H1 (cell line): ENCODE measurements around the gene INPP5A. TPM values are rescaled to one million over a fixed set of nuclear protein-coding genes. Genes with fewer than 3 reads are reported as not detected.

ENCODE experiments used
- CTCF ChIA-PET: fragments of 300-600 bp; sonication (Branson Sonifier 250); formaldehyde crosslinking; loops from one replicate; lab custom pipeline; 2021; ENCODE audit not compliant: partially characterized antibody; lab: Charles Lee
- POLR2A ChIA-PET: fragments of 300-600 bp; sonication (Branson Sonifier 250); formaldehyde crosslinking; loops from one replicate; lab custom pipeline; 2021; ENCODE audit warnings: inconsistent platforms; ENCODE audit not compliant: partially characterized antibody; lab: Charles Lee
- DNase-seq, 2 experiments: peaks; one replicate each; pipeline versions ENCODE4 v3.0.0 to v3.0.0-alpha.2; 2010 to 2022; ENCODE audit warnings: low spot score in 2 of 2, low read depth in 1 of 2, mixed read lengths in 1 of 2
- FAIRE-seq: peaks from 2 replicates; lab custom pipeline; 2011; peaks lifted over from hg19 to GRCh38; lab: Jason Lieb, UNC
- H2AFZ ChIP-seq: 2 replicates; pipeline ENCODE4 v1.8.1; 2012; ENCODE audit warnings: low read length, inconsistent platforms
- H2AK5ac ChIP-seq: 2 replicates; pipeline ENCODE4 v1.6.1; 2013; ENCODE audit warnings: low read depth, low read length
- H2BK120ac ChIP-seq: replicated peaks from 2 replicates; pipeline ENCODE3; 2013; ENCODE audit warnings: low read depth, low read length, inconsistent platforms
- H2BK12ac ChIP-seq: 2 replicates; pipeline ENCODE4 v1.6.1; 2013; ENCODE audit warnings: low read depth, low read length
- H2BK15ac ChIP-seq: 2 replicates; pipeline ENCODE4 v1.6.1; 2013; ENCODE audit warnings: low read length
- H2BK20ac ChIP-seq: 2 replicates; pipeline ENCODE4 v1.6.1; 2013; ENCODE audit warnings: low read length
- H2BK5ac ChIP-seq: 2 replicates; pipeline ENCODE4 v1.6.1; 2013; ENCODE audit warnings: low read depth, low read length
- H3K14ac ChIP-seq: 2 replicates; pipeline ENCODE4 v1.6.1; 2013; ENCODE audit warnings: inconsistent platforms; ENCODE audit not compliant: insufficient read length
- H3K18ac ChIP-seq: 2 replicates; pipeline ENCODE4 v1.6.1; 2013; ENCODE audit warnings: low read length; ENCODE audit errors: extremely low read depth
- H3K23ac ChIP-seq: 2 replicates; pipeline ENCODE4 v1.6.1; 2013; ENCODE audit warnings: inconsistent platforms; ENCODE audit not compliant: insufficient read length
- H3K23me2 ChIP-seq: 2 replicates; pipeline ENCODE4 v1.6.1; 2013; ENCODE audit warnings: low read depth, low read length
- H3K27ac ChIP-seq: 2 replicates; pipeline ENCODE4 v1.6.1; 2011; ENCODE audit warnings: low read depth, low read length, inconsistent platforms
- H3K27me3 ChIP-seq, 4 experiments: replicated peaks in 1 of 4; 1 replicate in 1 of 4; 2 replicates in 3 of 4; pipeline versions ENCODE4 v1.6.1 to v1.8.1; 2011 to 2013; ENCODE audit warnings: low read length in 3 of 4, mild to moderate bottlenecking in 3 of 4, inconsistent platforms in 2 of 4, mixed read lengths in 2 of 4, moderate library complexity in 1 of 4; ENCODE audit not compliant: control insufficient read depth in 3 of 4, insufficient read depth in 3 of 4; ENCODE audit errors: extremely low read depth in 1 of 4
- H3K36me3 ChIP-seq, 4 experiments: 2 replicates each; pipeline versions ENCODE4 v1.6.1 to v1.8.1; 2011 to 2013; ENCODE audit warnings: mild to moderate bottlenecking in 4 of 4, low read length in 3 of 4, moderate library complexity in 2 of 4, control low read depth in 1 of 4, inconsistent platforms in 1 of 4; ENCODE audit not compliant: insufficient read depth in 4 of 4, control insufficient read depth in 2 of 4
- H3K4ac ChIP-seq: replicated peaks from 2 replicates; pipeline ENCODE3; 2013; ENCODE audit warnings: low read length, low read depth, mixed read lengths, inconsistent platforms; ENCODE audit not compliant: insufficient read length
- H3K4me1 ChIP-seq, 4 experiments: replicated peaks in 1 of 4; 1 replicate in 1 of 4; 2 replicates in 3 of 4; pipeline versions ENCODE4 v1.6.1 to v1.8.1; 2011 to 2013; ENCODE audit warnings: low read length in 3 of 4, inconsistent platforms in 2 of 4, mixed read lengths in 1 of 4; ENCODE audit not compliant: insufficient read depth in 4 of 4, control insufficient read depth in 3 of 4
- H3K4me2 ChIP-seq, 2 experiments: 2 replicates each; pipeline versions ENCODE4 v1.6.1 to v1.8.1; 2011 to 2013; ENCODE audit warnings: low read depth in 2 of 2, low read length in 2 of 2, control low read depth in 1 of 2, inconsistent platforms in 1 of 2, mild to moderate bottlenecking in 1 of 2; ENCODE audit not compliant: insufficient read depth in 1 of 2
- H3K4me3 ChIP-seq, 4 experiments: fragments of 200-600, 300-600 bp in 1 of 4; sonication (generic), shearing (Covaris generic), sonication (Bioruptor Twin) in 1 of 4; 2 replicates each; pipeline versions ENCODE4 v1.5.1 to v1.8.1; 2011 to 2016; ENCODE audit warnings: low read length in 4 of 4, low read depth in 3 of 4, control low read depth in 2 of 4, inconsistent platforms in 2 of 4, mild to moderate bottlenecking in 2 of 4, mixed read lengths in 1 of 4, moderate library complexity in 1 of 4; ENCODE audit not compliant: insufficient read depth in 2 of 4; ENCODE audit errors: extremely low read depth in 1 of 4
- H3K56ac ChIP-seq: replicated peaks from 2 replicates; pipeline ENCODE3; 2013; ENCODE audit warnings: low read depth, mild to moderate bottlenecking, mixed read lengths, low read length, inconsistent platforms; ENCODE audit not compliant: insufficient read length
- H3K79me1 ChIP-seq: 2 replicates; pipeline ENCODE4 v1.6.1; 2013; ENCODE audit warnings: low read depth, low read length, control low read depth
- H3K79me2 ChIP-seq, 2 experiments: 2 replicates each; pipeline versions ENCODE4 v1.6.1 to v1.8.1; 2012 to 2013; ENCODE audit warnings: low read length in 2 of 2, mild to moderate bottlenecking in 2 of 2, inconsistent platforms in 1 of 2; ENCODE audit not compliant: insufficient read depth in 2 of 2, control insufficient read depth in 1 of 2
- H3K9ac ChIP-seq, 4 experiments: replicated peaks in 1 of 4; 1 replicate in 1 of 4; 2 replicates in 3 of 4; pipeline versions ENCODE4 v1.6.1 to v1.8.1; 2011 to 2013; ENCODE audit warnings: low read depth in 3 of 4, low read length in 3 of 4, control low read depth in 2 of 4, mild to moderate bottlenecking in 2 of 4, moderate library complexity in 2 of 4, inconsistent platforms in 1 of 4; ENCODE audit errors: extremely low read depth in 1 of 4
- H3K9me3 ChIP-seq, 2 experiments: 2 replicates each; pipeline versions ENCODE4 v1.6.1 to v1.8.1; 2012 to 2013; ENCODE audit warnings: mild to moderate bottlenecking in 2 of 2, moderate library complexity in 2 of 2, control low read depth in 1 of 2, inconsistent platforms in 1 of 2, low read depth in 1 of 2, low read length in 1 of 2, mixed read lengths in 1 of 2; ENCODE audit not compliant: insufficient read depth in 2 of 2
- H4K20me1 ChIP-seq, 2 experiments: replicated peaks in 1 of 2; 2 replicates each; pipeline versions ENCODE3 to v1.8.1; 2011 to 2013; ENCODE audit warnings: inconsistent platforms in 2 of 2, low read length in 2 of 2, mild to moderate bottlenecking in 1 of 2; ENCODE audit not compliant: insufficient read depth in 2 of 2, control insufficient read depth in 1 of 2
- H4K5ac ChIP-seq: 2 replicates; pipeline ENCODE4 v1.6.1; 2013; ENCODE audit warnings: low read length, low read depth, mixed read lengths, inconsistent platforms; ENCODE audit not compliant: insufficient read length
- H4K8ac ChIP-seq: 2 replicates; pipeline ENCODE4 v1.8.0; 2013; ENCODE audit warnings: mild to moderate bottlenecking, moderate library complexity, low read length, inconsistent platforms; ENCODE audit not compliant: insufficient read depth; ENCODE audit errors: extremely low read depth
- H4K91ac ChIP-seq: replicated peaks from 2 replicates; pipeline ENCODE3; 2013; ENCODE audit warnings: low read length, mixed read lengths, inconsistent platforms; ENCODE audit not compliant: insufficient read length
- CREB1 ChIP-seq: IDR thresholded peaks from 2 replicates; pipeline ENCODE4 v1.6.1; 2012; ENCODE audit warnings: inconsistent platforms
- JUND ChIP-seq: IDR thresholded peaks from 2 replicates; pipeline ENCODE4 v1.6.1; 2011; ENCODE audit warnings: mild to moderate bottlenecking, improper control_type of control experiment, low read length
- WGBS, 2 experiments: shearing (Covaris generic) in 1 of 2; methylation state at CpG; one replicate each; pipeline versions ENCODE4 v1.1.6 to v1.1.7; 2013 to 2015; ENCODE audit warnings: low lambda C conversion rate in 2 of 2, mixed read lengths in 2 of 2, inconsistent platforms in 1 of 2, low coverage in 1 of 2, missing lambda C conversion rate in 1 of 2; ENCODE audit not compliant: insufficient replicate concordance in 2 of 2, insufficient coverage in 1 of 2, insufficient read length in 1 of 2; ENCODE audit errors: extremely low coverage in 1 of 2, missing lambda C conversion rate in 1 of 2; 5-methylcytosine and 5-hydroxymethylcytosine counted together
- polyA plus RNA-seq, 7 experiments: library from polyadenylated mRNA; depleted of rRNA in 3 of 7; stranded (reverse) in 5 of 7; unstranded in 2 of 7; fragments of >200 nt in 5 of 7; fragments of 200-250 nt in 2 of 7; gene quantifications; 1 replicate in 5 of 7; 2 replicates in 1 of 7; 4 replicates in 1 of 7; pipeline versions ENCODE4 v1.2.1 to v1.2.3, GENCODE V29; 2011 to 2013; ENCODE audit warnings: missing spikeins in 2 of 7, mixed read lengths in 2 of 7
- total RNA-seq: library from RNA; stranded (reverse); fragmentation: NEBNext Ultra II Directional; extraction: Animal tissue kit (Norgen Biotek cat#: 25700); gene quantifications from 2 replicates; pipeline ENCODE4 v1.2.1, GENCODE V29; 2021
- TF ChIP-seq, protein P1 (sequence below): IDR thresholded peaks from 2 replicates; pipeline ENCODE4 v1.6.1; 2012; ENCODE audit warnings: low read length, inconsistent platforms

INPP5A gene
- total and polyA plus RNA-seq, 2 of the 8 experiments (the other 6 are each of a cell fraction or from before 2014, with no cell fraction given) = 19.7 to 27.5 TPM

DNA sequence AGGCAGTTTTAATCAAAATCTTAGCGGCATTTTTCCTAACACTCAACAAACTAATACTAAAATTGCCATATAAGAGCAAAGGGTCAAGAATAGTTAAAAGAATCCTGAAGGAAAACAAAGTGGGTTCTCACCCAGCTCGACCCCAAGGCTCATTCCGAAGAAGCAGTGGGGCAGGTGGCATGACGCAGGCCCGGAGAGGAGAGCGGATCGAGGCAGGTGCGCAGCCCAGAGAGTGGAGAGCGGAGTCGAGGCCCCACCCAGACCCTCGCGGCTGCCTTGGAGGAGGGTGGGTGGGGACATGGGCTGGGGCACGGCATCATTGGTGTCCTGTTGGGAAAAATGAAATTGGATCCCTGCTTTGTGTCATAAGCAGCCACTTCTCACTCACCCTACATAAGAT lies 109.8 kb downstream of the INPP5A start:
- Histone ChIP-seq H4K20me1 (peaks cover 5 to 6% of the 10 kb centered on the region in 2 experiments), H3K14ac (no peak overlapping the region), H2BK20ac (no peak overlapping the region), H4K8ac (no peak overlapping the region), H3K56ac (no peak overlapping the region), H3K79me2 (no peaks in the 10 kb centered on the region), H3K9ac (no peak overlapping the region), H3K9me3 (no peaks in the 10 kb centered on the region), H3K23me2 (no peaks in the 10 kb centered on the region), H3K4me2 (no peak overlapping the region), H3K27me3 (no peaks in the 10 kb centered on the region), H4K91ac (no peak overlapping the region), H3K18ac (no peak overlapping the region), H3K4ac (no peak overlapping the region), H3K23ac (no peak overlapping the region), H2BK5ac (no peak overlapping the region), H2AFZ (no peak overlapping the region), H2BK120ac (no peak overlapping the region), H2AK5ac (no peak overlapping the region), H4K5ac (no peak overlapping the region), H3K79me1 (peaks cover 2% of the 10 kb centered on the region), H2BK12ac (no peak overlapping the region), H3K36me3 (no peaks in the 10 kb centered on the region), H3K27ac (no peak overlapping the region), H2BK15ac (no peak overlapping the region), H3K4me1 (no peaks in the 10 kb centered on the region), H3K4me3 (no peak overlapping the region)
- 93% methylated on average over 13 of the region's 13 CpGs; no CpG with 5 or more reads in 1 of the 2 experiments for WGBS, 2 experiments
- no peak for TF ChIP-seq CREB1
- TF ChIP-seq, protein P1, sequence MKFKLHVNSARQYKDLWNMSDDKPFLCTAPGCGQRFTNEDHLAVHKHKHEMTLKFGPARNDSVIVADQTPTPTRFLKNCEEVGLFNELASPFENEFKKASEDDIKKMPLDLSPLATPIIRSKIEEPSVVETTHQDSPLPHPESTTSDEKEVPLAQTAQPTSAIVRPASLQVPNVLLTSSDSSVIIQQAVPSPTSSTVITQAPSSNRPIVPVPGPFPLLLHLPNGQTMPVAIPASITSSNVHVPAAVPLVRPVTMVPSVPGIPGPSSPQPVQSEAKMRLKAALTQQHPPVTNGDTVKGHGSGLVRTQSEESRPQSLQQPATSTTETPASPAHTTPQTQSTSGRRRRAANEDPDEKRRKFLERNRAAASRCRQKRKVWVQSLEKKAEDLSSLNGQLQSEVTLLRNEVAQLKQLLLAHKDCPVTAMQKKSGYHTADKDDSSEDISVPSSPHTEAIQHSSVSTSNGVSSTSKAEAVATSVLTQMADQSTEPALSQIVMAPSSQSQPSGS = no peak
- TF ChIP-seq JUND = no peak
- FAIRE-seq = no peak
- DNase-seq = no peak
- CTCF ChIA-PET = no interaction called here
- POLR2A ChIA-PET = no interaction called here
